HepG2 (cell line): ENCODE data around the gene ARSB. TPM values are rescaled to one million over a fixed set of nuclear protein-coding genes. Genes with fewer than 3 reads are reported as not detected.
A peak's percentile ranks its signal among the peaks of the same experiment; 100 is the strongest.

Experiments
- ATAC-seq: fragments of 200-7000 bp; cut with Tn5 transposase; 3 replicates; pipeline ENCODE4 v1.9.1; 2020; ENCODE audit warnings: mild to moderate bottlenecking, moderate library complexity
- BruUV-seq: library from RNA; stranded (reverse); fragments of 400-500 nt; replicated peaks from 2 replicates; lab custom pipeline; 2021; lab: Mats Ljungman, UMichigan
- CTCF ChIA-PET: fragments of 300-600 bp; formaldehyde crosslinking; extraction: SDS; loops from one replicate; lab custom pipeline; 2021; ENCODE audit warnings: low total read pairs, inconsistent platforms, low intra/inter-chr PET ratio; lab: Yijun Ruan, JAX
- POLR2A ChIA-PET: fragments of 350-600 bp; sonication (Branson Sonifier 250); formaldehyde crosslinking; loops from one replicate; lab custom pipeline; 2020; ENCODE audit warnings: antibody characterized with exemption, inconsistent platforms; lab: Yijun Ruan, JAX
- DNase-seq: peaks from one replicate; pipeline ENCODE4 v3.0.0-alpha.2; 2015; ENCODE audit warnings: low spot score
- FAIRE-seq: peaks from 3 replicates; lab custom pipeline; 2011; peaks lifted over from hg19 to GRCh38; lab: Jason Lieb, UNC
- H2AFZ ChIP-seq: one replicate; pipeline ENCODE4 v1.6.1; 2011; ENCODE audit warnings: low read length, inconsistent platforms
- H3K27ac ChIP-seq: fragments of 300-600 bp; 3 replicates; pipeline ENCODE4 v1.8.0; 2011; ENCODE audit warnings: mixed run types, mild to moderate bottlenecking, mixed read lengths, low read length, inconsistent platforms; ENCODE audit not compliant: insufficient read depth; ENCODE audit errors: extremely low read length
- H3K27me3 ChIP-seq, 2 experiments: fragments of 200-600 bp in 1 of 2; 2 replicates in 1 of 2; 3 replicates in 1 of 2; pipeline versions ENCODE4 v1.6.0 to v1.8.0; 2011; ENCODE audit warnings: low read length in 2 of 2, mild to moderate bottlenecking in 2 of 2, moderate library complexity in 2 of 2, inconsistent platforms in 1 of 2; ENCODE audit not compliant: insufficient read depth in 2 of 2, control insufficient read depth in 1 of 2
- H3K36me3 ChIP-seq, 2 experiments: fragments of 200-600 bp in 1 of 2; replicated peaks in 1 of 2; 2 replicates in 1 of 2; 3 replicates in 1 of 2; pipeline versions ENCODE4 v1.5.1 to v1.8.0; 2011; ENCODE audit warnings: low read length in 2 of 2, inconsistent platforms in 1 of 2; ENCODE audit not compliant: insufficient read depth in 2 of 2, control insufficient read depth in 1 of 2
- H3K4me1 ChIP-seq: 2 replicates; pipeline ENCODE4 v1.5.1; 2012; ENCODE audit warnings: low read length, inconsistent platforms; ENCODE audit not compliant: insufficient read depth
- H3K4me2 ChIP-seq: 2 replicates; pipeline ENCODE4 v1.6.0; 2011; ENCODE audit warnings: low read depth, low read length, inconsistent platforms
- H3K4me3 ChIP-seq, 3 experiments: fragments of 200-600 bp in 1 of 3; sonication (generic), shearing (Covaris generic) in 1 of 3; replicated peaks in 1 of 3; 2 replicates each; pipeline ENCODE4 v1.5.1; 2011 to 2016; ENCODE audit warnings: low read length in 3 of 3, inconsistent platforms in 2 of 3, low read depth in 2 of 3, mild to moderate bottlenecking in 2 of 3, control low read depth in 1 of 3, mixed read lengths in 1 of 3; ENCODE audit not compliant: insufficient read depth in 1 of 3
- H3K79me2 ChIP-seq: one replicate; pipeline ENCODE4 v1.6.1; 2011; ENCODE audit warnings: low read length, inconsistent platforms; ENCODE audit not compliant: insufficient read depth
- H3K9ac ChIP-seq: 2 replicates; pipeline ENCODE4 v1.6.0; 2011; ENCODE audit warnings: mild to moderate bottlenecking, low read depth, low read length, inconsistent platforms; ENCODE audit not compliant: insufficient read depth
- H3K9me3 ChIP-seq: 2 replicates; pipeline ENCODE4 v1.5.1; 2012; ENCODE audit warnings: mild to moderate bottlenecking, low read length
- H4K20me1 ChIP-seq: 2 replicates; pipeline ENCODE4 v1.6.0; 2011; ENCODE audit warnings: inconsistent platforms, mild to moderate bottlenecking, low read length, moderate library complexity; ENCODE audit not compliant: insufficient read depth
- CHD2 ChIP-seq: IDR thresholded peaks from 2 replicates; pipeline ENCODE4 v1.6.1; 2011; ENCODE audit warnings: low read depth, low read length, improper control_type of control experiment
- CHD4 ChIP-seq: fragments of 200-600 bp; sonication (generic); IDR thresholded peaks from 2 replicates; pipeline ENCODE4 v1.7.0; 2017; ENCODE audit warnings: mild to moderate bottlenecking, low read length, borderline replicate concordance
- KAT8 ChIP-seq: IDR thresholded peaks from 2 replicates; pipeline ENCODE4 v1.6.1; 2016; ENCODE audit warnings: missing genetic modification reagents, missing compliant biosample characterization
- MAFK ChIP-seq, 2 experiments: IDR thresholded peaks in 1 of 2; conservative IDR thresholded peaks in 1 of 2; 2 replicates each; pipeline ENCODE4 v1.6.1; 2011; ENCODE audit warnings: improper control_type of control experiment in 2 of 2, low read length in 2 of 2
- MXD4 ChIP-seq: IDR thresholded peaks from 2 replicates; pipeline ENCODE4 v1.6.1; 2016; ENCODE audit warnings: mild to moderate bottlenecking, missing biosample characterization, missing genetic modification reagents
- NCOR1 ChIP-seq: fragments of 200-600 bp; sonication (generic); IDR thresholded peaks from 2 replicates; pipeline ENCODE4 v1.7.0; 2017; ENCODE audit warnings: antibody characterized with exemption, low read length, borderline replicate concordance
- PAWR ChIP-seq: sonication (generic); formaldehyde crosslinking; IDR thresholded peaks from 2 replicates; pipeline ENCODE4 v1.4.0; 2020; ENCODE audit warnings: missing genetic modification reagents, mild to moderate bottlenecking, borderline replicate concordance
- TBL1XR1 ChIP-seq: fragments of 150-350 bp; IDR thresholded peaks from 2 replicates; pipeline ENCODE4 v1.6.1; 2014; ENCODE audit warnings: borderline replicate concordance, low read length; ENCODE audit not compliant: partially characterized antibody
- ZNF772 ChIP-seq: sonication (generic); formaldehyde crosslinking; IDR thresholded peaks from 2 replicates; pipeline ENCODE4 v1.5.0; 2020; ENCODE audit warnings: mild to moderate bottlenecking, missing genetic modification reagents
- WGBS: methylation state at CpG from one replicate; pipeline ENCODE4 v1.1.6; 2017; ENCODE audit warnings: low lambda C conversion rate; 5-methylcytosine and 5-hydroxymethylcytosine counted together
- in situ Hi-C: cut with HindIII; loops from 2 replicates; pipeline ENCODE4 v1.10.0; 2017; ENCODE audit warnings: low pct_unique_long_range_greater_than_20kb; ENCODE audit not compliant: extremely low pct_ligation_motif_present
- intact Hi-C: fragments of 100-400 bp; cut with micrococcal nuclease; formaldehyde crosslinking; loops from one replicate; pipeline ENCODE4 v1.10.0; 2022; ENCODE audit not compliant: unreplicated experiment
- polyA plus RNA-seq, 8 experiments: library from polyadenylated mRNA; depleted of rRNA in 3 of 8; stranded (reverse) in 7 of 8; unstranded in 1 of 8; fragments of >200 nt; fragmentation: Illumina TruSeq in 4 of 8; extraction: Trizol in 4 of 8; gene quantifications; 2 replicates each; pipeline versions ENCODE4 v1.2.1 to v1.2.3, GENCODE V29; 2011 to 2016; ENCODE audit warnings: low read depth in 4 of 8, missing spikeins in 1 of 8, mixed read lengths in 1 of 8; ENCODE audit not compliant: insufficient read depth in 1 of 8
- total RNA-seq, 5 experiments: library from RNA; depleted of rRNA; stranded (reverse); fragments of >200 nt; fragmentation: Illumina TruSeq; extraction: Trizol; gene quantifications; 2 replicates each; pipeline ENCODE4 v1.2.3, GENCODE V29; 2016; ENCODE audit warnings: low read depth in 1 of 5

Gene ARSB
- total and polyA plus RNA-seq, 2 of the 13 experiments (the other 11 are each of a cell fraction or from before 2014, with no cell fraction given), result 52.6 to 66.4 TPM

- Histone ChIP-seq H3K4me3 (no peak overlapping the region), H3K27me3 (no peaks in the 10 kb centered on the region), H2AFZ (no peak overlapping the region), H4K20me1 (no peaks in the 10 kb centered on the region), H3K9me3 (no peaks in the 10 kb centered on the region), H3K9ac (no peak overlapping the region), H3K4me2 (no peak overlapping the region), H3K79me2 (no peaks in the 10 kb centered on the region), H3K36me3 (peaks cover 27 to 74% of the 10 kb centered on the region in 2 experiments), H3K27ac (no peak overlapping the region), H3K4me1 (no peaks in the 10 kb centered on the region)
- no TSS peak for BruUV-seq
- CTCF ChIA-PET, result no interaction called here
- WGBS, result 91% methylated on average over 9 of the region's 9 CpGs
- in situ Hi-C loops (no loop called here), intact Hi-C loops (no loop called here)
- DNase-seq, result no peak
- ATAC-seq, result no peak
- POLR2A ChIA-PET, result no interaction called here
- 0 out of 4 replicates have a peak, but pooled peaks of 1 of the 2 experiments have one; percentile 2 for TF ChIP-seq MAFK (conservative IDR thresholded peaks at IDR 0.05 in 1 of 2, IDR thresholded peaks at IDR 0.05 in 1 of 2; ENCODE audit: low read length in 2 of 2)
- TF ChIP-seq ZNF772 (CRISPR knock-in tag), result no peak
- FAIRE-seq, result no peak
Observed at GRCh38 chr5:78835176-78835575, 149.9 kb downstream of the ARSB start.

- peaks cover 20 to 68% of the 10 kb centered on the region in 2 experiments for H3K36me3 ChIP-seq
- in situ Hi-C loops (no loop called here), intact Hi-C loops (no loop called here)
- FAIRE-seq (no peak), ATAC-seq (no peak), DNase-seq (no peak)
- no peaks in the 10 kb centered on the region for H3K4me1 ChIP-seq
- H3K27ac ChIP-seq, result no peak overlapping the region
- no peak overlapping the region for H3K4me2 ChIP-seq
- CTCF ChIA-PET, result no interaction called here
- POLR2A ChIA-PET, result no interaction called here
- WGBS, result 91% methylated on average over 3 of the region's 3 CpGs
- H2AFZ ChIP-seq, result no peak overlapping the region
- no peak overlapping the region for H3K4me3 ChIP-seq
- H3K9me3 ChIP-seq, result no peaks in the 10 kb centered on the region
- H4K20me1 ChIP-seq, result no peaks in the 10 kb centered on the region
- BruUV-seq, result no TSS peak
- H3K79me2 ChIP-seq, result no peaks in the 10 kb centered on the region
- no peak overlapping the region for H3K9ac ChIP-seq
- H3K27me3 ChIP-seq, result no peaks in the 10 kb centered on the region
- TF ChIP-seq KAT8 (CRISPR knock-in tag), result no peak
- TF ChIP-seq MXD4 (CRISPR knock-in tag), result no peak
- no peak for TF ChIP-seq CHD4
- no peak for TF ChIP-seq NCOR1
- TF ChIP-seq PAWR (CRISPR knock-in tag), result no peak
- TF ChIP-seq CHD2, result no peak
- TF ChIP-seq TBL1XR1, result no peak
Observed at GRCh38 chr5:78833284-78833683, 151.8 kb downstream of the ARSB start.
